ENCODE data around the gene INTS12. TPM values are rescaled to one million over a fixed set of nuclear protein-coding genes. Genes with fewer than 3 reads are reported as not detected.

INTS12 gene
- total and polyA plus RNA-seq, 12 donors = 4.3 to 30.8 (median 16.5) TPM

- WGBS, 4 donors = 65 to 73% (median 68%) methylated on average over 3 of the region's 3 CpGs
- no peak for DNase-seq
- H3K27ac ChIP-seq = no peak overlapping the region
These were observed 75.2 kb downstream of the INTS12 start for GRCh38 chr4:105633241-105633640.

More at GRCh38 chr4:105633241-105633640, 75.2 kb downstream of the INTS12 start:
- Histone ChIP-seq H3K4me3 (no peak overlapping the region), H3K36me3 (replicated peaks in 1 of 2) (no peaks in the 10 kb centered on the region), H3K9me3 (replicated peaks in 1 of 3) (no peaks in the 10 kb centered on the region), H3K27me3 (no peaks in the 10 kb centered on the region), H3K4me1 (replicated peaks in 1 of 2) (peaks cover 0 to 7% of the 10 kb centered on the region in 2 donors)
- TF ChIP-seq POLR2A (IDR thresholded peaks at IDR 0.05) (no peak), CTCF (IDR thresholded peaks at IDR 0.05) (no peak)
- intact Hi-C loops (cut with DNase I) = no loop called here

Other genes with a start within 250 kb of the INTS12 start
- gene PPA2, start 234.6 kb downstream of the INTS12 start, total RNA-seq = 100 to 1,000 TPM in 6 of 9 donors, 10 to 100 TPM in 3; 77.1 to 342 (median 123) TPM
- gene PPA2, start 234.6 kb downstream of the INTS12 start, polyA plus RNA-seq = 100 to 1,000 TPM in 1 of 3 donors, 10 to 100 TPM in 2; 61.7 to 110 (median 86.6) TPM
- gene ARHGEF38, start 156.1 kb downstream of the INTS12 start, total RNA-seq = not detected
- gene ARHGEF38, start 156.1 kb downstream of the INTS12 start, polyA plus RNA-seq = not detected
- 10 to 100 TPM in 3 of 9 donors, 1 to 10 TPM in 6; 5.3 to 13.8 (median 7.9) TPM for gene GSTCD, start 95 bp upstream of the INTS12 start, total RNA-seq
- 1 to 10 TPM in 1 of 3 donors, under 1 TPM in 2; 0.88 to 4.3 (median 0.97) TPM for gene GSTCD, start 95 bp upstream of the INTS12 start, polyA plus RNA-seq
- 10 to 100 TPM in 2 of 9 donors, 1 to 10 TPM in 7; 1.3 to 61.1 (median 4.2) TPM for gene NPNT, start 186.8 kb upstream of the INTS12 start, total RNA-seq
- gene NPNT, start 186.8 kb upstream of the INTS12 start, polyA plus RNA-seq = 10 to 100 TPM in 1 of 3 donors, 1 to 10 TPM in 2; 5.1 to 10.5 (median 6.4) TPM

Data from adrenal gland (tissue), 12 donors.